ENCODE measurements around the gene XPO6. TPM values are rescaled to one million over a fixed set of nuclear protein-coding genes. Genes with fewer than 3 reads are reported as not detected.

XPO6 gene
- total RNA-seq, 1 donor from 2014 or later: 82.9 TPM

- no peaks in the 10 kb centered on the region for H3K36me3 Mint-ChIP-seq (ENCODE audit: insufficient read depth)
- H3K27me3 Mint-ChIP-seq: peaks cover 73% of the 10 kb centered on the region
- no peak for DNase-seq (ENCODE audit: low spot score, unreplicated experiment)
These were observed 148.8 kb downstream of the XPO6 start for GRCh38 chr16:28062847-28063521.

GRCh38 chr16:28062261-28062846, 149.4 kb downstream of the XPO6 start:
- no peak overlapping the region for H3K27ac Mint-ChIP-seq
- no peaks in the 10 kb centered on the region for H3K9me3 Mint-ChIP-seq (ENCODE audit: low read depth)
- no peak for DNase-seq (ENCODE audit: low spot score, unreplicated experiment)
- TF ChIP-seq, protein P1, sequence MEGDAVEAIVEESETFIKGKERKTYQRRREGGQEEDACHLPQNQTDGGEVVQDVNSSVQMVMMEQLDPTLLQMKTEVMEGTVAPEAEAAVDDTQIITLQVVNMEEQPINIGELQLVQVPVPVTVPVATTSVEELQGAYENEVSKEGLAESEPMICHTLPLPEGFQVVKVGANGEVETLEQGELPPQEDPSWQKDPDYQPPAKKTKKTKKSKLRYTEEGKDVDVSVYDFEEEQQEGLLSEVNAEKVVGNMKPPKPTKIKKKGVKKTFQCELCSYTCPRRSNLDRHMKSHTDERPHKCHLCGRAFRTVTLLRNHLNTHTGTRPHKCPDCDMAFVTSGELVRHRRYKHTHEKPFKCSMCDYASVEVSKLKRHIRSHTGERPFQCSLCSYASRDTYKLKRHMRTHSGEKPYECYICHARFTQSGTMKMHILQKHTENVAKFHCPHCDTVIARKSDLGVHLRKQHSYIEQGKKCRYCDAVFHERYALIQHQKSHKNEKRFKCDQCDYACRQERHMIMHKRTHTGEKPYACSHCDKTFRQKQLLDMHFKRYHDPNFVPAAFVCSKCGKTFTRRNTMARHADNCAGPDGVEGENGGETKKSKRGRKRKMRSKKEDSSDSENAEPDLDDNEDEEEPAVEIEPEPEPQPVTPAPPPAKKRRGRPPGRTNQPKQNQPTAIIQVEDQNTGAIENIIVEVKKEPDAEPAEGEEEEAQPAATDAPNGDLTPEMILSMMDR (IDR thresholded peaks at IDR 0.05; ENCODE audit: unreplicated experiment): no peak
- H3K4me1 Mint-ChIP-seq (ENCODE audit: low read depth): no peaks in the 10 kb centered on the region
- H3K4me3 Mint-ChIP-seq (ENCODE audit: low read depth): peak overlapping the region; percentile 24
- H3K27me3 Mint-ChIP-seq: peaks cover 73% of the 10 kb centered on the region
- no peaks in the 10 kb centered on the region for H3K36me3 Mint-ChIP-seq (ENCODE audit: insufficient read depth)

More at GRCh38 chr16:28062847-28063521, 148.8 kb downstream of the XPO6 start:
- Mint-ChIP-seq H3K27ac (no peak overlapping the region), H3K9me3 (ENCODE audit: low read depth) (no peaks in the 10 kb centered on the region), H3K4me1 (ENCODE audit: low read depth) (no peaks in the 10 kb centered on the region), H3K4me3 (ENCODE audit: low read depth) (no peak overlapping the region)
- TF ChIP-seq, protein P1 (IDR thresholded peaks at IDR 0.05; ENCODE audit: unreplicated experiment): no peak

- TF ChIP-seq, protein P1 (IDR thresholded peaks at IDR 0.05; ENCODE audit: unreplicated experiment): no peak
- H3K9me3 Mint-ChIP-seq (ENCODE audit: low read depth): no peaks in the 10 kb centered on the region
- no peak for DNase-seq (ENCODE audit: low spot score, unreplicated experiment)
- no peak overlapping the region for H3K27ac Mint-ChIP-seq
- H3K36me3 Mint-ChIP-seq (ENCODE audit: insufficient read depth): no peaks in the 10 kb centered on the region
- H3K4me3 Mint-ChIP-seq (ENCODE audit: low read depth): no peak overlapping the region
- no peaks in the 10 kb centered on the region for H3K4me1 Mint-ChIP-seq (ENCODE audit: low read depth)
- peaks cover 76% of the 10 kb centered on the region for H3K27me3 Mint-ChIP-seq
These were observed 150.2 kb downstream of the XPO6 start for GRCh38 chr16:28061352-28062101.

DNA sequence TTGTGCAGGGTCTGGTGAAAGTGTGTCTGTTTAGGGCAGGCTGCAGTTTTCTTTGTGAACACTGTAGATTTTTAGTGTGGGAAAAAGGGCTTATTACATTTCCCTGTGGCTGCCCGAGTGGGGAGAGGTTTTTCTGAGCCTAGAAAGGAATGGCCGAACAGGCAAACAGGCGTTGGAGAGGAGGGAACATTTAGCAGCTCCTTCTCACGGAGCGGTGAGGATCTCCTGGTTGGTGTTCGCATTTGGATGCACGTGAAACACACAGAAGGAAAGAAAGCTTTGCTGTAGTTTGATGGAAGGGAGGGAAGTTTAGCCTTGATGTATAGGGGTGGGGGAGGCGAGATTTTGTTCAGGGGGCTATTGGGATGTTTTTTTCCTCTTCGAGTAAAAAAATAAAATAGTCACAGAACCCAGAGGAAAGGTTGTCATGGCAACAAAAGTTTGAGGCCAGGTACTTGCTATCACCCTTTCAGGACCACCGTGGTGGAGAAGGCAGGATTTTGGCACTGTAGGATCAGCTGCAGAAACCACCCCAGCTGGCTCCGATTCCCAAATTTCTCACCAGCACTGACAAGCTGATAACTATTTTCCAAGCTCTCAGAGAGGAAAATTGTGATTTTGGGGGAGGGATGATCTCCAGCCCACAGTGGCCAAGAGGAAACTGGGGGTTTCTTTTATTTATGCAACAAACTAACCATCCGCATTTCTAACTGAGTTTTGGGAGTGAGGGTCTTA, 151.8 kb downstream of the XPO6 start:
- Mint-ChIP-seq H3K4me3 (ENCODE audit: low read depth) (no peak overlapping the region), H3K27ac (no peak overlapping the region), H3K9me3 (ENCODE audit: low read depth) (no peaks in the 10 kb centered on the region), H3K4me1 (ENCODE audit: low read depth) (no peaks in the 10 kb centered on the region), H3K36me3 (ENCODE audit: insufficient read depth) (no peaks in the 10 kb centered on the region), H3K27me3 (peaks cover 62% of the 10 kb centered on the region)
- DNase-seq (ENCODE audit: low spot score, unreplicated experiment): no peak
- TF ChIP-seq, protein P1 (IDR thresholded peaks at IDR 0.05; ENCODE audit: unreplicated experiment): no peak
